Epithelial cell of esophagus (primary cell): ENCODE results near the gene CDC16.

Source experiments
- DNase-seq: peaks from one replicate; pipeline ENCODE4 v3.0.0; 2010; ENCODE audit warnings: low read depth
- H3K4me3 ChIP-seq: 2 replicates; pipeline ENCODE4 v1.5.1; 2011; ENCODE audit warnings: mild to moderate bottlenecking, low read length, control low read depth
- CTCF ChIP-seq: IDR thresholded peaks from 2 replicates; pipeline ENCODE4 v1.5.1; 2011; ENCODE audit warnings: low read depth, mild to moderate bottlenecking, low read length, control low read depth, inconsistent platforms; ENCODE audit not compliant: insufficient read depth; ENCODE audit errors: missing control alignments

The CDC16 gene

DNA sequence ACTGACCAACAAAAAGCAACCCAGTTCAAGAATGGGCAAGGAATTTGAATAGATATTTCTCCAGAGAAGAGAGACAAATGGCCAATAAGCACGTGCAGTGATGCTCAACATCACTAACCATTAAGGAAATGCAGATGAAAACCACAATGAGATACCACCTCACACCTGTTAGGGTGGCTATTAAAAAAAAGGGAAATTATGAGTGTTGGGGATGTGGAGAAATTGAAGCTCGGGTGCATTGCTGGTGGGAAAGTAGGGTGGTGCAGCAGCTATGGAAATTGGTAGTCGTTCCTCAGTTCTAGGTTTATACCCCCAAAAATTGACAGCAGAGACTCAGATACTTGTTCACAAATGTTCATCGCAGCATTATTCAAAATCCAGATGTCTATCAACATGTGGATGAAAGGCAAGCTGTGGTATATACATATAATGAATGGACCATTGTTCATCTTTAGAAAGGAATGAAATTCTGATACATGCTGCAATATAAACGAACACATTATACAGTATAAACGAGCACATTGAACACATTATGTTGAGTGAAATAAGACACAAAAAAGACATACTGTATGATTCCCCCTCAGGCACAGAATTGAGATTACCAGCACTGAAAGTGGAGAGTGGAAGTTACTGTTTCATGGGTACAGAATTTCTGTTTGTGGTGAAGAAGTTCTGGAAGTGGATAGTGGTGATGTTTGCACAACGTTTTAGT lies 80.5 kb downstream of the CDC16 start:
- TF ChIP-seq CTCF, result no peak

GRCh38 chr13:114318624-114319023 lies 83.9 kb downstream of the CDC16 start:
- no peak for DNase-seq
- TF ChIP-seq CTCF, result no peak
- H3K4me3 ChIP-seq, result no peak overlapping the region

More for the DNA sequence above, 80.5 kb downstream of the CDC16 start:
- peak overlapping the region; percentile 64 for H3K4me3 ChIP-seq
- DNase-seq, result no peak

- TF ChIP-seq CTCF, result no peak
- H3K4me3 ChIP-seq, result no peak overlapping the region
- no peak for DNase-seq
These were observed 84.8 kb downstream of the CDC16 start for GRCh38 chr13:114319441-114319913.

- no peak for DNase-seq
- H3K4me3 ChIP-seq, result no peak overlapping the region
- no peak for TF ChIP-seq CTCF
These were observed 85.4 kb downstream of the CDC16 start for GRCh38 chr13:114320065-114320464.

GRCh38 chr13:114321256-114321655 lies 86.6 kb downstream of the CDC16 start:
- DNase-seq, result no peak
- H3K4me3 ChIP-seq, result no peak overlapping the region
- no peak for TF ChIP-seq CTCF
